ENCODE measurements around the gene SUGCT.
"Not testable (repeated sequence)": the region's sequence is repeated elsewhere in the genome, so short reads cannot be mapped to it uniquely, and the experiment has no call there.

Gene SUGCT

DNA sequence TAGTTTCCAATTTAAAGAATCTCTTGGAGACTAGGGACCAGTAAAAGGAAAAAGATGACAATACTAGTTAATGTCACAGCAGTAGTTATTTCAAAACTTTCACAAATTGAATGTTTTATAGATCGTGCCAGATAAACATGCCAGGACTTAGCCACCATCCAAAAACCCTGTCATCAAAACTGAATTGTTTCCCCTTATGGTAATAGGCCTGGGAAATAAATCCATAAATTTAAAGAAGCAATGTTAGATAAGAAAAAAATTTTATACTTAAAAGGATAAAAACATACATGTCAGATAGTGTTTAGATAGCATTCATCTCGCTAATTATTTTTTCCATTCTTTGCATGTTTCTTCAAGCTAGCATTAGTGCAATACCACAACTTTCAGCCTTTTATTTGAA is 71.2 kb downstream of the SUGCT start:
- H3K9me3 Mint-ChIP-seq: no peaks in the 10 kb centered on the region
- H3K27ac Mint-ChIP-seq: no peak overlapping the region
- H3K4me1 Mint-ChIP-seq: no peaks in the 10 kb centered on the region
- H3K36me3 Mint-ChIP-seq: no peaks in the 10 kb centered on the region
- H3K4me3 Mint-ChIP-seq: no peak overlapping the region
- no peak for ATAC-seq
- no peaks in the 10 kb centered on the region for H3K27me3 Mint-ChIP-seq

DNA sequence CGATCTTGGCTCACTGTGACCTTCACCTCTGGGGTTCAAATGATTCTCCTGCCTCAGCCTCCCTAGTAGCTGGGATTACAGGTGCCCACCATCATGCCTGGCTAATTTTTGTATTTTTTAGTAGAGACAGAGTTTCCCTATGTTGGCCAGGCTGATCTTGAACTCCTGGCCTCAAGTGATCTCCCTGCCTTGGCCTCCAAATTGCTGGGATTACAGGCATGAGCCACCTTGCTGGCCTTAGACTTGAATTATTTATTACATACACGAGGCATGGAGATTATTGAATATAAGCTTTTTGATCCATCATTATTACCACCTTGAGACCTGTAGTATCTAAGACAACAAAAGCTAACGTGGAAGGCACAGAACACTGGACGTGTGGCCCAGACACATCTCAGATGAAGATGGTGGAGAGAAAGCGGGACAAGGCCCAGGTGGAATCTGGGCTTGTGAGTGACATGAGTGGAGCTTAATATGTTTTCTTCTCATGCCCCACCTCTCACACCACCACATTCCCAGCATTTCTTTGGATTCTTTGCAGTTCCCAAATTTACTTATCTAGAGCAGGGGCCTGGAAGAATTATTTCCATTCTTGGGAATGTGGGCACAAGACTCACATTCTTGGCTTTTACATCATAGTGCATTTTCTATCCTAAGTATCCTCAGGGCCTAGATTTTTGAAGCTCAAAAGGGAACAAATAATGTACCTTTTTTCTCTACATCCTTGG is 76.6 kb downstream of the SUGCT start:
- no peaks in the 10 kb centered on the region for H3K4me1 Mint-ChIP-seq
- no peaks in the 10 kb centered on the region for H3K36me3 Mint-ChIP-seq
- no peak for ATAC-seq
- no peaks in the 10 kb centered on the region for H3K9me3 Mint-ChIP-seq
- H3K27me3 Mint-ChIP-seq: no peaks in the 10 kb centered on the region
- no peak overlapping the region for H3K27ac Mint-ChIP-seq
- no peak overlapping the region for H3K4me3 Mint-ChIP-seq

- Mint-ChIP-seq H3K27me3 (no peaks in the 10 kb centered on the region), H3K9me3 (no peaks in the 10 kb centered on the region), H3K27ac (no peak overlapping the region), H3K4me3 (no peak overlapping the region), H3K36me3 (no peaks in the 10 kb centered on the region), H3K4me1 (no peaks in the 10 kb centered on the region)
- ATAC-seq: no peak
Measured at GRCh38 chr7:40213291-40213690, 78.5 kb downstream of the SUGCT start.

DNA sequence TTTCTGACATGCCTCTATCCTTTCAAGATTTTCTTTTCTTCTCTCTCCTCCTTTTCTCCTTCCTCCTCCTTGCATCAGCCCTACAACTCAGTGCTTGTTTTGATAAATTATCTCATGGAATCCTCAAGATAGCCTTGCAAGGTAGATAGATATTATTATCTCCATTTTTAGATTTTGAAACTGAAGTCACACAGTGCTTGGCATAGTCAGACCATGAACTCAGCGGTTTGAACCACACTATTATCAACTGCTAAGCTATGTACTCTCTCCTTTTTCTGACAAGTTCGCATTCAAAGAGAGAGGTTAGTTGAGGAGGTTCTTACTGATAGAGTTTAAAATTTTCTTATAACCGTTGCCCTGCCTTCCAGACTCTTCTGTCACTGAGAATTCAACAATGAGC is 79.1 kb downstream of the SUGCT start:
- no peak overlapping the region for H3K27ac Mint-ChIP-seq
- H3K27me3 Mint-ChIP-seq: no peaks in the 10 kb centered on the region
- no peak for ATAC-seq
- H3K36me3 Mint-ChIP-seq: no peaks in the 10 kb centered on the region
- H3K9me3 Mint-ChIP-seq: no peaks in the 10 kb centered on the region
- no peaks in the 10 kb centered on the region for H3K4me1 Mint-ChIP-seq
- no peak overlapping the region for H3K4me3 Mint-ChIP-seq

DNA sequence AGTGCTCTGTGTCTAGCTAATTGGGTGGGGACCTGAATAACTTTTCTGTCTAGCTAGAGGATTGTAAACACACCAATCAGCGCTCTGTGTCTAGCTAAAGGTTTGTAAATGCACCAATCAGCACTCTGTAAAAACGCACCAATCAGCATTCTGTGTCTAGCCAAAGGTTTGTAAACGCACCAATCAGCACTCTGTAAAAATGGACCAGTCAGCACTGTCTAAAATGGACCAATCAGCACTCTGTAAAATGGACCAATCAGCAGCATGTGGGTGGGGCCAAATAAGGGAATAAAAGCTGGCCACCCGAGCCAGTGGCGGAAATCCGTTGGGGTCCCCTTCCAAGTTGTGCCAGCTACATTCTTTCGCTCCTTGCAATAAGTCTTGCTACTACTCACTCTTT is 83.8 kb downstream of the SUGCT start:
- not testable (repeated sequence) for H3K27ac Mint-ChIP-seq, H3K9me3 Mint-ChIP-seq, H3K4me3 Mint-ChIP-seq, H3K4me1 Mint-ChIP-seq, ATAC-seq, H3K27me3 Mint-ChIP-seq, H3K36me3 Mint-ChIP-seq

DNA sequence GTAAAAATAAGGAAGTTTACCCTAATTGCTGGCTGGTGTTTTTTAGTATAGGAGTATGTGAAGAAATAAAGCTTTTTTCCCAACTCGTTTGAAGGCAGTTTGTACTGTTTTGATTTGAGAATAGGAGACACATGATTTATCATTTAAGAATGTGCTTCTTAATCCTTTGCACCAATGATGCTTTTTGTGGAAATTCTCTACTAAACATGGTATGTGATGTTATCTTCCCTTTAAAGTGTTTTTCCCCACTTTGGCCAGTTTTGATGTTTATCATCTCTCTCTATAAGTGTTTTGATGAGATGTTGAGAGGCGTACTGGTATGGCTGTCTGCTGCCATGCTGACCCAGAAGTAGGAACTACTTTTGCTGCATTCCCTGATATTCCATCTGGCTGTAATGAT is 85.1 kb downstream of the SUGCT start:
- Mint-ChIP-seq H3K27me3 (no peaks in the 10 kb centered on the region), H3K4me1 (no peaks in the 10 kb centered on the region), H3K9me3 (no peaks in the 10 kb centered on the region), H3K27ac (no peak overlapping the region), H3K4me3 (no peak overlapping the region), H3K36me3 (no peaks in the 10 kb centered on the region)
- no peak for ATAC-seq

DNA sequence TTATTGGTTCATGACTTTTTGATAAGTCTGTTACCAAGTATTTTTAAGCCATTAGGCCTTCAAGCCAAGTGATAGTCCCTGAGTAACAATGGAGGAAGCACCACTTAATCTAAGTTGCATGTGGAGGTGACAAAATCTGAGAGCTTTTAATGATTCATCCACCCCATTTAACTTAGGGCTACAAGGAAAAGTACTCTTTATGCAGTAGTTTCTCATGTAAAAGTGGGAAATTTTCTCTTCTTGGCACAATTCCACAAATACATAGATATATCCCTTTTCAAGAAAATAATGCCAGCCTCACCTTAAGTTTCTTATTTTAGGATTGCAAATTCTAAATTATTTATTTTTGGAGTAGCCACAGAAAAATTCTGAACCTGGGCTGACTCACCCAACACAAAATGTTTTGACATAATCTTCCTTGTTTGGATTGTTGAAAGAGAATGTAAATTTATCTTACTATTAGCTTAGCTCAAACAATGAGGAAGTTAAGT is 85.7 kb downstream of the SUGCT start:
- no peak for ATAC-seq

GRCh38 chr7:40221836-40222235 is 87.0 kb downstream of the SUGCT start:
- no peaks in the 10 kb centered on the region for H3K4me1 Mint-ChIP-seq
- no peak overlapping the region for H3K27ac Mint-ChIP-seq
- H3K36me3 Mint-ChIP-seq: no peaks in the 10 kb centered on the region
- no peak for ATAC-seq
- H3K27me3 Mint-ChIP-seq: no peaks in the 10 kb centered on the region
- H3K9me3 Mint-ChIP-seq: no peaks in the 10 kb centered on the region
- H3K4me3 Mint-ChIP-seq: no peak overlapping the region

More for the DNA sequence above, 85.7 kb downstream of the SUGCT start:
- H3K4me1 Mint-ChIP-seq: no peaks in the 10 kb centered on the region
- no peaks in the 10 kb centered on the region for H3K36me3 Mint-ChIP-seq
- no peaks in the 10 kb centered on the region for H3K9me3 Mint-ChIP-seq
- H3K27me3 Mint-ChIP-seq: no peaks in the 10 kb centered on the region
- H3K27ac Mint-ChIP-seq: no peak overlapping the region
- no peak overlapping the region for H3K4me3 Mint-ChIP-seq

DNA sequence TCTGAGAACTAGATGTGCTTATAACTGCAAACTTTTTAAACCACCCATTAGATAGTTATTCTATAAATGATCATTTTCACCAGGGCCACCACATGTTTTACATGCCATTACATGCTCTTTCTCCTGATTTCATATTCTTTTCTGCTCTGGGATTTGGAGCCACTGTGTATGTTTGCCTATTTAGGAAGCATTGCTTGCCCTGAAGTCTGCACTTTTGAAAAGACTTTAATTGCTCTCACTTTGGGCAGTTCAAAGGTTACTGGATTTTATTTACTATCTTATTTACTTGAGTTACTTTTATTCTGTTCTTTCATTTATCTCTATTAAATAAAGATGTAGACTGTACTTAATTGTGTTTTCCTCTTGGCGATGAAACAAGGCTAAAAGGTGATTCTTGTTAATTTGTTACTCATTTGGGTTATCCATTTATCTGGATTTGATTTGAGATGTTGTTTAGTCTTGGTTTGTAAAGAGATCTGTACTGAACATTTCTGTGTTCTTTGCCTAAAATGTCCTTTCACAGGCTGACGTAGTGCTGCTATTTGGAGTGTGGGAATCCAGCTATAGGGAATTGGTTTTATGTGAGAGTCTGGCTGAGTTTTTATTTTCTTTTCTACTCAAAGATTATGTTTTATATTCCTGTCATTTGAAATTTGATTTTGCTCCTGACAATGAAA is 88.8 kb downstream of the SUGCT start:
- H3K27me3 Mint-ChIP-seq: no peaks in the 10 kb centered on the region
- no peak overlapping the region for H3K4me3 Mint-ChIP-seq
- no peaks in the 10 kb centered on the region for H3K4me1 Mint-ChIP-seq
- H3K36me3 Mint-ChIP-seq: no peaks in the 10 kb centered on the region
- H3K9me3 Mint-ChIP-seq: no peaks in the 10 kb centered on the region
- no peak overlapping the region for H3K27ac Mint-ChIP-seq
- ATAC-seq: no peak

DNA sequence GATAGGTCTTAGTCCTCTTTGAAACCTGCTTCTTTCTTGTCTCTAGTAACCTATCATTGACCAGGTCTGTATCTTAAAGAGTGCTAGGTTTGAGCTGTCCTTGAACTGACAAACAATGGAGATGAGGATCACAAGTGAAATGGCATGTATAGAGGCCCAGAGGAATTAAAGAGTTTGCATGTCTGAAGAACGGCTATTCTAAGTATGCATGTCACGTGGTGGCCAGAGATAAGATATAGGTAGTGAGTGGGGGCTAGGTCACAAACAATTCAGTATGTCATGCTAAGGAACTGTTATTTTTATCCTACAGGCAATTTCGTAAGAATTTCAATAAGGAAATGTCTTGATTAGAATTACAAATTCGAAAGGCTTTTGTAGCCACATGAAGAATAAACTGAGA is 95.3 kb downstream of the SUGCT start:
- Mint-ChIP-seq H3K36me3 (no peaks in the 10 kb centered on the region), H3K27me3 (no peaks in the 10 kb centered on the region), H3K9me3 (no peaks in the 10 kb centered on the region), H3K27ac (no peak overlapping the region), H3K4me1 (no peaks in the 10 kb centered on the region), H3K4me3 (no peak overlapping the region)
- ATAC-seq: no peak

GRCh38 chr7:40231796-40232195 is 97.0 kb downstream of the SUGCT start:
- H3K4me1 Mint-ChIP-seq: no peaks in the 10 kb centered on the region
- no peaks in the 10 kb centered on the region for H3K9me3 Mint-ChIP-seq
- ATAC-seq: no peak
- H3K27me3 Mint-ChIP-seq: no peaks in the 10 kb centered on the region
- H3K27ac Mint-ChIP-seq: no peak overlapping the region
- no peak overlapping the region for H3K4me3 Mint-ChIP-seq
- H3K36me3 Mint-ChIP-seq: no peaks in the 10 kb centered on the region

DNA sequence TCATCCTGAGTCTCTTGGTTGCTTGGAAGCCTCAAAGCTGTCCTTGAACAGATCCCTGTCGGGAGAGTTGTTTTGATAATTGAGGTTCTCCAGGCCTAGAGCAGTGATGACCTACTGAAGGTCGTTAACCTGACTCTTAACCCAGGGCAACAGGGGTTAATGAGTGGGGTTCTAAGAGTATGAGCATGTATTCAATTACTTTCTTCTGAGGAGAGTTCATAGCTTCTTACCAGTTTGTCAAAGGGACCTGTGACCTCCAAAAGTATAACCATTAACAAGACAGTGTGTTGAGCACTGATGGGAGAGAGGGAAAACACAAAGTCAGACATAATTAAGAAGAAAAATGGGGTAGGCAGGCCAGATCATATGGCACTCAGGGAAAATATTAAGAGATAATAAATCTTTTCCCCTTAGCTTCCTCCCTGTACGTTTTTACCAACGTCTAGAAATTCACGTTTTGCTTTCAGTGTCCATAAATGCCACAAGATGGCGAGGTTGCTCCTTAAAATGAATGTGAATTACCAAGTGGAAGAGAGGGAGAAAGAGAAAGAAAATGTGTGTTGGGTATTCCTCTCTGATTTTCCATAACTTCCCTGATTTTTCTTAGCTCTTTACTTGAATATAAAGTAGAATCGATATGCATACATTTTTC is 97.6 kb downstream of the SUGCT start:
- Mint-ChIP-seq H3K4me1 (no peaks in the 10 kb centered on the region), H3K4me3 (no peak overlapping the region), H3K27me3 (no peaks in the 10 kb centered on the region), H3K9me3 (no peaks in the 10 kb centered on the region), H3K27ac (no peak overlapping the region), H3K36me3 (no peaks in the 10 kb centered on the region)
- no peak for ATAC-seq

GRCh38 chr7:40234046-40234445 is 99.2 kb downstream of the SUGCT start:
- Mint-ChIP-seq H3K36me3 (no peaks in the 10 kb centered on the region), H3K4me3 (no peak overlapping the region), H3K4me1 (no peaks in the 10 kb centered on the region), H3K27me3 (no peaks in the 10 kb centered on the region), H3K27ac (no peak overlapping the region), H3K9me3 (no peaks in the 10 kb centered on the region)
- no peak for ATAC-seq

- Mint-ChIP-seq H3K27ac (no peak overlapping the region), H3K9me3 (no peaks in the 10 kb centered on the region)
- ATAC-seq: no peak
Measured at GRCh38 chr7:40234666-40235065, 99.9 kb downstream of the SUGCT start.

DNA sequence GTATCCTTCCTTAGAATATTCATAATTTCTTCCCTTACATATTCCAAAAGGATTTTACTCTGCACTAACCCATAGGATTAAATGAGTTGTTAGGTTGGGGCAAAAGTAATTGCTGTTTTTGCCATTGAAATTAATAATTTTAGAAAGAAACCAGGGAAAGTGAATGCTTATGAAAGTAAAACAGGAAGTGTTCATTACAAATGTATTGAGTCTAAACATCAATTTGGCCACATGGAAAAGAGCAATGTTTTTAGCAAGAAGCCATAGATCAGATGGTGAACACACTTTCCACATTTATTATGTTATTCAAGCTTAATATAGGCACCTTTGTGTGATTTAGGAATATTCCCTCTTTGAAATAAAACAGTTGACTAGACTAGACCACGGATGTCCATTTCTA is 102.9 kb downstream of the SUGCT start:
- Mint-ChIP-seq H3K27me3 (no peaks in the 10 kb centered on the region), H3K4me1 (no peaks in the 10 kb centered on the region), H3K27ac (no peak overlapping the region), H3K36me3 (no peaks in the 10 kb centered on the region), H3K4me3 (no peak overlapping the region), H3K9me3 (no peaks in the 10 kb centered on the region)
- no peak for ATAC-seq

More at GRCh38 chr7:40234666-40235065, 99.9 kb downstream of the SUGCT start:
- Mint-ChIP-seq H3K4me3 (no peak overlapping the region), H3K36me3 (no peaks in the 10 kb centered on the region), H3K27me3 (no peaks in the 10 kb centered on the region), H3K4me1 (no peaks in the 10 kb centered on the region)
